Middle frontal gyrus (tissue), 1 donor: ENCODE results near the gene SNRNP48.

Experiments
- DNase-seq: peaks from one replicate; pipeline ENCODE4 v3.0.0-alpha.2; 2015; ENCODE audit warnings: low spot score; ENCODE audit errors: extremely low spot score

Gene SNRNP48, protein sequence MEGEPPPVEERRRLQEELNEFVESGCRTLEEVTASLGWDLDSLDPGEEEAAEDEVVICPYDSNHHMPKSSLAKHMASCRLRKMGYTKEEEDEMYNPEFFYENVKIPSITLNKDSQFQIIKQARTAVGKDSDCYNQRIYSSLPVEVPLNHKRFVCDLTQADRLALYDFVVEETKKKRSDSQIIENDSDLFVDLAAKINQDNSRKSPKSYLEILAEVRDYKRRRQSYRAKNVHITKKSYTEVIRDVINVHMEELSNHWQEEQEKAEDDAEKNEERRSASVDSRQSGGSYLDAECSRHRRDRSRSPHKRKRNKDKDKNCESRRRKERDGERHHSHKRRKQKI

DNA sequence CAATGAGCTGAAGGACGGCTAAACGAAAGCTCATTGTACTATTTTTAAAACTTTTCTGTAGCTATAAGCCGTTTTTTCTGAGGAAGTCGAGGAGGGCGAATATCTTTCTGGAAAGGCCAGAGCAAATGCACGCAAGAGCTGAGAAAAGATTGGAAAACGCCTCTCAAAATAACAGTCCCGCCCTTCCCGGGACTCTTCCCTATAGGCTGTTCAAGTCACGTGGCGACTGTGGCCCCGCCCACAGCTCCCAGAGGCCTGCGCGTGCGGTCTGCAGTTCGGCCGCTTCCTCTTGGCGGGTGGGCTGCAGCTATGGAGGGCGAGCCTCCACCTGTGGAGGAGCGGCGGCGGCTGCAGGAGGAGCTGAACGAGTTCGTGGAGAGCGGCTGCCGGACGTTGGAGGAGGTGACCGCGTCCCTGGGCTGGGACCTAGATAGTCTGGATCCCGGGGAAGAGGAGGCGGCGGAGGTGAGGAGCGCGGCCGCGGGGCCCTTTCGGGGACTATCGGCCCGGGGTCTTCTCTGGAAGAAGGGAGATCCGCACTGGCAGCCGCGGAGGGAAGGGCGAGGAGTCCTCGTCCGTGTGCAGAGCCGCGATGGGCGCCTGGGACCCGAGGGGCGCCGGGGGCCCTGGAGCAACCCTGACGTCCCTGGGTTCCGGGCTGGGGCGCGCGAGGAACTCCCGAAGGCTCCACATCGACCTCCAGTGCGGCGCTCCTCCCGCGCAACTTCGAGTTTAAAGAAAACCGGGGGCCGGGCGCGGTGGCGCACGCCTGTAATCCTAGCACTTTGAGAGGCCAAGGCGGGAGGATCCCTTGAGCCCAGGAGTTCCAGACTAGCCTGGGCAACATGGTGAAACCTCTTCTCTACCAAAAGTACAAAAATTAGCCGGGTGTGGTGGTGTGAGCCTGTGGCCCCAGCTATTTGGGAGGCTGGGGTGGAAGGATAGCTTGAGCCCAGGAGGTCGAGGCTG lies at the start of gene SNRNP48:
TSS of gene SNRNP48 (plus strand) at position 250 of the 969 bp plus-strand sequence. CDS start at position 310, 60 bp downstream.
- peak; percentile 89 for DNase-seq

DNA sequence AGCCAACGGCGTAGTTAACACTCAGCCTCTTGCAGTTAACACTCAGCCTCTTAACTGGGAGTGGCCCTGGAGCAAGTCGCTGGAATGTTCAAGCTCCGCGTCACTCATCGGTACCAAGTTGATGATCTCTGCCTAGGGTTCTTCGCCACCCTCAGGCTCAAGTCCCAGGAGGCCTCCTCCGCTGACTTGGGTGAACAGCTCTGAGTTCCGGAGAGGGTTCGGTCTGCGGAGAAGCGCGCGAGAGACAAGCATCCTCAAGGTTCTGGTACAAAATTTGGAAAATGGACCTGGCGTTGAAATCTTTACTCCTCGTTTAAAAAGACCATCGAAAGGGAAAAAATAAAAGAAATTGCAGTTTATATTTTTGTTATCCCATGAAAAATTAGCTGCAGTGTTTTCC lies 49.4 kb upstream of the SNRNP48 start:
- DNase-seq, result no peak

DNA sequence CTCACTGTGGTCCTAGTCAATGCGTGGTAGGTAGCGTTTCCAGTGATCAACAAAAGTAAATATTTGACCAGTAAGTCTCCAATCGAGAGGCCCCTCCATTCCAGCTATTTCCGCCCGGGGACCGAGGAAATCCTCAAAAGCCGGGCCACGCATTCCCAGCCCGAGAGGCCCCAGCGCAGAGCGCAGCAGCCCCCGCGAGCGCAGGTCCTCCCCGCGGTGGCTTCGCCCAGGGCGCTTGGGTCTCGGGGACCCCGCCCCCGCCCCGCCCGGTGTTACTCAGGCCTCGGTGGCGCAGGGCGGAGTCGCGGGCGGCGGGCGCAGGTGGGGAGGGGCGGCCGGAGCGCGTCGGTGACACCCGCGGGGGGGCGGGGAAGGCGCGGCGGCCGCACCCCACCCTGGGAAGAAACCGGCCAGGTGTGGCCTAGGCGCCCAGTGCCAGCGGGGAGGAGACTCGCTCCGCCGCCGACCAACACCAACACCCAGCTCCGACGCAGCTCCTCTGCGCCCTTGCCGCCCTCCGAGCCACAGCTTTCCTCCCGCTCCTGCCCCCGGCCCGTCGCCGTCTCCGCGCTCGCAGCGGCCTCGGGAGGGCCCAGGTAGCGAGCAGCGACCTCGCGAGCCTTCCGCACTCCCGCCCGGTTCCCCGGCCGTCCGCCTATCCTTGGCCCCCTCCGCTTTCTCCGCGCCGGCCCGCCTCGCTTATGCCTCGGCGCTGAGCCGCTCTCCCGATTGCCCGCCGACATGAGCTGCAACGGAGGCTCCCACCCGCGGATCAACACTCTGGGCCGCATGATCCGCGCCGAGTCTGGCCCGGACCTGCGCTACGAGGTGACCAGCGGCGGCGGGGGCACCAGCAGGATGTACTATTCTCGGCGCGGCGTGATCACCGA lies 48.6 kb upstream of the SNRNP48 start, which contains the start of gene DSP:
TSS of gene DSP (plus strand) at position 497 of the 890 bp plus-strand sequence. CDS start at position 742, 245 bp downstream.
- DNase-seq, result no peak

DNA sequence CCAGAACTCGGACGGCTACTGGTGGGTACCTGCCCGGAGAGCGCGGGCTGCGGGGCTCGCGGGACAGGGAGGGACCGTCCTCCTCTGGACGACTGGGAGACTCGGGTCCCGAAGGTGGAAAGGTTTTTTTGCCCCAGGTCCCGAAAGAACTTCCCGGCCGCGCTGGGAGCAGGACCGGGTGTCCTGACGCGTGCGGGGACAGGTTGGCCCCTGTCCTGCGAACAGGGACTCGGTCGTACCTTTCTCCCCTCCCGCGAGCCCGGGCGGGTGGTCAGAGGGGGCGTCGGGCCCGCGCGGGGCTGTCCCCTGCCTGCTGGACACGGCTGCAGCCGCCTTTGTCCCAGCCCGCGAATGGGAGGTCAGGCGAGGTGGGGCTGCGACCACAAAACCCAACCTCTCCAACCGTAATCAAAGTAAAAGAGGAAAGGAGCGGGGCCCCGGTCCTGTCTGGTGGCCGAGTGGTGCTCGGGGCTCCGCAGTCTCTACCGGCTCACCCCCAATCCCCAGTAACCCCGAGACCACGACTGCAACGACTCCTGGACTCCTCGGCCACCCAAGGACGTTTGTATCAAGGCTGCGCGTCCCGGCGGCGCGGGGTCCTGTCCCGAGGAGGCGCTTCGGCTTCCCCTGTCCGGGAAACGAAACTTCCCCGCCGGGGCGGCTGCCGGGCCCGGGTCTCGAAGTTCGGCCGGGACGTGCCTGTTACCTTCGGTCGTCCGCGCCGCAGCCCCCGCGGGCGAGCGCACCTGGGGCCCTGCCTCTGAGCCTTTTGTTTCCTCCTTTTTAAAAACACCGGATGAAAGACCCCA lies 47.7 kb upstream of the SNRNP48 start:
- DNase-seq, result no peak

DNA sequence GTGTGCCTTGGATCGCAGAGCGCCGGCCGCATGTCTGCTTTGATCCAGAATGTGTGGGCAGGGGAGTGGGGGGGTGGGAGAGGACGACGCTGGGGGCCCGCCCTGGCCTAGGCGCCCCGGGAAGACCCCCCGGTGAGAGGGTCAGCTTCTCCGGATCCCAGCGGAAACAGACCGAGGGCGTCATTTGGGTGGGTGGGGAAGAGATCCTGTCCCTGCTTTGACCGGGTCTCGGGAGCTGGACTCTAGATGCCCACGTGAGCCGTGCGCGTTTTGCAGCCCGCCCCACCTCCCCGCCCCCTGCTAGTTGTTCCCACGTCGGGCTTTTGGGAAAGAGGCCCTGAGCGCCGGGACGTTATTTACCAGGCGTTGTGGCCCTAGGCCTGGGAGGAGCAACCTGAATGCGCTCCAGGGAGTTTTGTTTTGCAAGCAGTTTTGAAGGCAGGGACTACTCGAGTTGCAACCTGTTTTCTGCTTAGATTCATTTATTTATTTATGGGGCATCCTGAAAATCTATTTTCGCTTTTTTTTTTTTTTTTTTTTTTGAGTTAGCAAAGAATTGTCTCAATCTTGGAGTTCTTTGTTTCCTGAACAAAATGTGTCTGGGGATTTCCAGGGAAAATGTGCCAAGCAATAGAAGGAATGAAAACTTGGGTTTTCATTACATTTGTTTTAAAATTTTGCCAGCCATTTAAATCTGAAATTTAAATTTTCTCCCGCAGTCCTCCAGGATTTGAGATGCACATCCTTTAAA lies 46.9 kb upstream of the SNRNP48 start:
- DNase-seq, result no peak

DNA sequence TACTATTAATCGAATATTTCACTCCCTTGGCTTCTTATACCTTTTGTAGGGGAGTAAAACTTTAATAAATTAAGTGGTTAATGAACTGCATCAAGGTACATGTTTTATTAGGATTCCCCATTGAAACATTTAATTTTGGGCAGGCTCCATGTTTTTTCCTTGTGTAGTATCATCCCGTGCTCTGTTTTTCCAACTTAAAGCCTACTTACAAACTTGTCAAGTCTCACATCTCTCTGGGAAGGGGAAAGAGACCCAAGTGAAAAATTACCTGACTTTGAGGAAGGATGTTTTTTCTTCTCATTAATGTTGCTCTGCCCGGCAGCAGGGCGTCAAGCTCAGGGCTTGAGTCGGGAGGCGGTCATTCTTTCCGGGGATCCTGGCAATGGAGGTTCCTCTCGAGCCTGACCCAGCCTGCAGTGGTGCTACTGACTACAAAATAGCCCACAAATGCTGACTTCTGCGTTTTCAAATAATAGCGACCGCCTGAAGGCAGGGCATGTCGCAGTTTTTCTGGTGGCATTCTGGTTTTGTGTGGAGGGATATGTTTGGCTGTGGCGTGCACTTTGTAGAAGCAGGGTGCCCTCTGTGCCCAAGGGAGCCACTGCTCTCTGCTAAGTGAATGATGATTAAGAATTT lies 46.1 kb upstream of the SNRNP48 start:
- no peak for DNase-seq

DNA sequence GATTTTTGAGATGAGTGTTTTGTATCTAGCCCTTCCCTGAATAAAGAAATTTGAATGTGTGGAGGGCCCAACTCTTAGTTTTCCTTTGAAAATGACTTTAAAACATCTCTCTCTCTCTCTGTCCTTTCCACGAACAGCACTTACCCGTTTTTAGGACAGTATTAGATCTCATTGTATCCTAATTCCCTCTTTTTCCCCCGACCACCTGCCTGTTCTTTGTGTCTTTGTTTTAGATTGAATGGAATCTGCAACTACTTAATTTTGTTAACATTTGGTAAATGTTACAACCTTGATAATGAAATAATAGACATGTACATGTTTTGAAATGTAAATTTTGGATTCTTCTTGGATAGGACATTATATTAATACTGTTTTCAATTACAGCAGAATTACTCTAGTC lies 45.4 kb upstream of the SNRNP48 start:
- no peak for DNase-seq

DNA sequence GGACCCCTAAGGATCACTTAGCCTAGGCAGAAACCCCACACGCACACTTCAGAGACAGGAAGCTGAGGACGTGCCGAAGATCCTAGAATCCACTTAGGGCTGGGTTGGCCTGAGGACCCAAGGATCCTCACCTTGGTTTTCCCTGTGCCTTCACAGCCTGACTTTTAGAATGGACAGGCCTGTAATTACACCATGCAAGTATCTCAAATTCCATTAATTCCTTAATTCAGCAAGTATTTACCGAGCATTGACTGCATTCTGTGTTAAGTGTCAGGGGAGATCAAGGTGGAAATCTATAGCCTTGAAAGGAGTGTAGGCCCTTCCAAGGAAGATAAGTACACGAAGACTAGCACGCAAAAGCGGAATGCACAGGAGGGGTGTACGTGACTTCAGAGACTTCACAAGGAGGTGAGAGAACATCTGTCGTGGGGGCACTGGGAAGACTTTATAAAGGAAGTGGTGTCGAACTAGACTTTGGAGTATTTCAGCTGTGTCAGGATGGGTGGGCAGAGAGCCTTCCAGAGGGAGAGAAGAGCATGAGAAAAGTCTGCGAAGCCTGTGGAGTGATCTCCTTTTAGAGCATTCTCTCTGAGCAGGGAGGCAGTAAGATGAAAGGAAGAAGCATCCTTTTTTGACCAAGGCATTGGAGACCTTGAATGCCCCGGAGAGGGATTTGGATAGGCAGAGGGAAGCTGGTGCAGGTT lies 44.5 kb upstream of the SNRNP48 start:
- no peak for DNase-seq

DNA sequence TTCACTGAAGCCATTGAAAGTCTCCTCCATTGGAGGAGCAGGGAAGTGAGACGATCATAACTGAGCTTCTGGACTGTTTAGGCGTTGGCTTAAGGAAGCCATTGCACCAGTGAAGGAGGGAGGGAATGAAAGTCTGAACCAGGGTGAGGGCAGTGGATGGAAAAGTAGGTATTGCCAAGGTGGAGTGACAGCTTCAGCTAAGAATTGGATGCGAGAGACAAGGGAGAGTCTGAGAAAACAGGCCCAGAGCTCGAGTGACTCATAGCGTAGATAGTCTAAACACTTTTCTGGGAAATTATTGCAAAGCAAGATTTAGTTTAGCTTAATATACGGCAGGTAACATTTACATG lies 44.0 kb upstream of the SNRNP48 start:
- no peak for DNase-seq

DNA sequence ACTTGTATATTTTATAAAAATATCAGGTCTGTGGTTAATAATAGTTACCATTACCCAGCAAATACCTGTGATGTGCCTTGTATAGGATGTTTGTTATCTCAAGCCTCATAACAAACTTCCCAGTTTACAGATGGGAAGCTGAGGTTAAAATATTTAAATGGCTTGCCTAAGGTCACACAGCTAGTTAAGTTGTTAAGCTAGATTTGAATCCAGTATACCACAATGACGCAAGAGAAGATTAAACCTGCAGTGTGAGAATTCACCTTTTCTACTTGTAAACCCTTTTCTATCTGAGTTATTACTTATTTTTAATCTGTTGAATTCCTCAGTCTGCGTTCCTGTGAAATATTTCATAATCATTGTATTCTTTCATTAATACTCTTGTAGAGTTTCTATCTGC lies 43.6 kb upstream of the SNRNP48 start:
- no peak for DNase-seq

DNA sequence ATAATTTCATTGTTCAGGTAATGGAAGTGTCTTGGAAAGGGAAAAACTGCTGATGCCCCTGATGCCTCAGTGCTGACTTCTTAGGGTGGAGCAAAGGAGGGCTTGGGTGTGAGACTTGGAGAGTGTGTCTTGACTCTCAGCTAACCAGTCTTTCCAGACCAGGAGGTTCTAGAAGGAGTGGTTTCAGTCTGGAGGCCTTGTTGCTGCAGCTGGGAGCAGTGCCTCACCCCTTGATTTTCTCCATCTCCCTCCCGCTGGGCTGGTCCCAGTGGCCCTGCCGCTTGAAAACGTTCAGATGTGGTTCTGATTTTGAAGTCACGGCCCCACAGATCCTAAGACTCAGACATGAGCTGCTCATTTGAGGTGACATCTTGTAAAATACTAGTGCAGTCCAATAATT lies 43.1 kb upstream of the SNRNP48 start:
- no peak for DNase-seq

DNA sequence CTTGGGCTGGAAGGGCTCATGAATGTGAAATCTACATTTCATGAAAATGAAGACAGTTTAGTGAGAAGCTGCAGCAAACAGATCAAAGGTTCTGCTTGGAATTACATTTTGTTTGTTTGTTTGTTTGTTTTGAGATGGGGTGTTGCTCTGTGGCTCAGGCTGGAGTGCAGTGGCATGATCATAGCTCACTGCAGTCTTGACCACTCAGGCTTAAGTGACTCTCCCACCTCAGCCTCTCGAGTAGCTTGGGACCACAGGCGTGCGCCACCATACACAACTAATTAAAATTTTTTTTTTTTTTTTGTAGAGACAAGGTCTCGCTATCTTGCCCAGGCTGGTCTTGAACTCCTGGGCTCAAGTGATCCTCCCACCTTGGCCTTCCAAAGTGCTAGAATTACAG lies 42.7 kb upstream of the SNRNP48 start:
- no peak for DNase-seq

DNA sequence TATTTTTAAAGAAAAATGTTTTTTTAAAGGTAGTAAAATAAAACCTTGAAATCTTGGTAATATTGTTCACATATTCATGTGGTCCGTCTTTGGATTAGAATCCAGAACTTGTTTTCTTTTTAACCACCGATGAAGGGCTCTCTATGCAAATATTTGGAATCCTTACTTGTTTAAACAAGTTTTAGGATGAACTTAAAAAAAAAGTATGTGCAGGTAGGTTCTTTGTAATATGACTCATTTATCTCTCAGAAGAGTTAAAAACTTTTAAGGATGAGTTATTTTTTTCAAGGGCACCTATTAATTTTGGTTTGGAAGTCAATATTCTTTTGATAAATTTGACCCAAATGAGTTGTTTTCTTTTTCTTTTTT lies 39.6 kb upstream of the SNRNP48 start:
- no peak for DNase-seq

DNA sequence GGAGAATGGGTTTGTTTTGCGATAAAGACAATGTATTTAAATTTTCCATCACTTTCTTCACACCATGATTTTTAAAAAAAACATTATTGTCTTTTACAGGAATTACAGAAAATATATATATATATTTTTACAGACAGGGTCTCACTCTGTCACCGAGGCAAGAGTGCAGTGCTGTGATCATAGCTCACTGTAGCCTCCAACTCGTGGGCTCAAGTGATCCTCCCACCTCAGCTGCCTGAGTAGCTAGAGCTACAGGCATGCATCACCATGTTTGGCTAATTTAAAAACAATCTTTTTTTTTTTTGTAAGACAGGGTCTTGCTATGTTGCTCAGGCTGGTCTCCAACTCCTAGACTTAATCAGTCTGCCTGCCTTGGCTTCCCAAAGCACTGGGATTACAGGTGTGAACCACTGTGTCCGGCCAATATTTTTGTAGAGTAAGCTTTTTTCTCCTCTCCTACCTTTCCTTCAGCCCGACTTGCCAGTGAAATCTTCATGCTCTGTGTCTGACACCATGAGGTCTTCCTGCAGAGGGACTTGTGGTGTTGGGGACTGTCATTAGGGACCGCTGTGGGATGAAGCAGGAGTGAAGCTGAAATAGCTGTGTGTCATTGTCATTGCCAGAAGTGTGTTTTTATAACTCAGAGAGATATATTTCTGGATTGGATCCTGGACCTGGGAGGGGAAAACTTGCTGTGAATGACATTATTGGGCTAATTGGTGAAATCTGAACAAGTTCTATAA lies 35.3 kb upstream of the SNRNP48 start:
- no peak for DNase-seq

DNA sequence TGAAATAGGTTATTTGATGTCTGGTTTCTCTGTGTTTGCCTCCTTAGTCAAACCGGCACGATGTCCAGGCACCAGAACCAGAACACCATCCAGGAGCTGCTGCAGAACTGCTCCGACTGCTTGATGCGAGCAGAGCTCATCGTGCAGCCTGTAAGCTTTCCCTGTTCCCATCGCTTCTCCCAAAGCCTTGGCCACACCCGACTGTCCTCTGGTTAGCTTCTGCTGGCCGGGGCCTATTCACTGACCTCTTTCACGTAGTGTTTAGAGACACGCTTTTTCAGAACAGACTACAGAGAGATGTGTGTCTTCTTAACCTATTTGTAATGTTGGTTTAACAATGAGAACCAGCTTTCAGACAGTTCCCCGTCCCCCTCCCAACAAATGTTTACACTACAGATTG lies 34.3 kb upstream of the SNRNP48 start:
- DNase-seq, result no peak

DNA sequence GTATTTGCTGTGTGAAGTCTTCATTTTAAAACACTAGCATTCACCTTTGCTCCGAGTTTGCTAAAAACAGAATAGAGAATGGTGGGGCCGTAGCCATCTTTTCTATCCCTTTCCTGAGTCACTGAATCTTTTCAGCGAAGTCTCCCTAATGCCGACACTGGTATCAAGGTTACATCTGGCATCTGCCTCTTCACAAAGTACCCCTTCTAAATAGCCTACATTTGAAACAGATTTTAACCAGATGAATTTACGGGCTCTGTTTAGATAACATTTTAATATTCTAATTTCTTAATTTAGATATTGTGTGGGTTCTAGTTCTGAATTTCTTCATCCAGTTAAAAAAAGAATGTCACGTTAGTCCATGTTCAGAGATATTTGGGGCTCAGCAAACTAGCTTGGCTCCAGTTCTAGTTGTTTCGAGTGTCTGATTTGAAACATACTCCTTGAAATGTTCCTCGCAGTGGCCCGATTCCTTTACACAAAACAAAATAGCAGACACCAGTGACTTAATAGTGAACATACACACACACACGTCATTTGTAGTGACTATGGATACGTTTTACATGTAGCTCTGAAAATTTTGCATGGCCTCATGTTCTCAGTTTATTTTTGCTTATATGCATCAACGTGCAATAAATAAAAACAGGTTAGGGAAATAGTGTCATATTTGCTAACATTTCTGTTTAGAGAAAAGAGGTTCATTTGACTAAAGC lies 33.4 kb upstream of the SNRNP48 start:
- DNase-seq, result no peak

DNA sequence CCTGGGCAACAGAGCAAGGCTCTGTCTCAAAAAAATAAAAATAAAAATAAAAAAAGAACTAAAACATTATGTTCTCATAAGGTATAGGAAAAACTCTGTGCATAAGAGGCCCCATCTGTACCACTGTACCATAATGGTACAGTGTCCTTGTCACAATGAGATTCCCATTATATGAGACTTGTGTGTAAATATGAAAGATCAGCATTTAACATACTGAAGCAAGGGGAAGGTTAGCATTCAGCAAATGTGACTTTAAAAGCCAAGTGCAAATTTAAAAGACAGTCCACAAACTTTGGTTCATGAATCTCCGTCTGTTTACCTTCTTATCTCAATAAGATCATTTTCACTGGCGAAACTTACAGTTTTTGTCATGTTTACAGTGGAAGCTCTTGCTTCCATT lies 32.3 kb upstream of the SNRNP48 start:
- no peak for DNase-seq
